ENCODE measurements around the gene GPR108.
A peak's percentile ranks its signal among the peaks of the same experiment; 100 is the strongest.
"Not testable (repeated sequence)": the region's sequence is repeated elsewhere in the genome, so short reads cannot be mapped to it uniquely, and the experiment has no call there.

The GPR108 gene

DNA sequence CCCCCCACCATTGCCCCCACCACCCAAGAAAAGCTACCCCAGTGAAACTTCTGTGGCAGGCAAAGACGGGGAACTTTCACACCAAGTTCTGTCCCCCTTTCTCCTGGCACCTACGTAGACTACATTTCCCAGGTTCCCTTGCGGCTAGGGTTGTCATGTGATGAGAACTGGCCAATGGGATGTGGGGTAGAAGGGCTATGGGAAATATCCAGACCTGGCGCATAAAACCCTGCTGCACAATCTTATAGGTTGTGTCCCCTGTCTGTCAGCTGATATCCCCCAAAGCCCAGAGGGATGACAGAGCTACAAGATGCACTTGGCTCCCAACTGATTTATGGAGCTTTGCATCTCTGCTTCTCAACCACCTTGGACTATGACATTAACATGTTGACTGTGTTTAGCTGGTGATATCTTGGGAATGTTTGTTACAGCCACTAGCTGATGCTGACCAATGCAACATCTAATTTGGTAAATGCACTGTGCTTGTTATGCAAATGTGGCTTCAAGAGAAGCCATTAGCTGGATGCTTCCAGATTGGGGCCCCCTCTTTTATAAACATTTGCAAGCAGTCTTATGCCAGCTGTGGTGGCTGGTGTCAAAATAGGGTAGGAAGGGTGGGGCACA, 23.8 kb upstream of the GPR108 start:
- DNase-seq (ENCODE audit: low spot score): peak; percentile 45

DNA sequence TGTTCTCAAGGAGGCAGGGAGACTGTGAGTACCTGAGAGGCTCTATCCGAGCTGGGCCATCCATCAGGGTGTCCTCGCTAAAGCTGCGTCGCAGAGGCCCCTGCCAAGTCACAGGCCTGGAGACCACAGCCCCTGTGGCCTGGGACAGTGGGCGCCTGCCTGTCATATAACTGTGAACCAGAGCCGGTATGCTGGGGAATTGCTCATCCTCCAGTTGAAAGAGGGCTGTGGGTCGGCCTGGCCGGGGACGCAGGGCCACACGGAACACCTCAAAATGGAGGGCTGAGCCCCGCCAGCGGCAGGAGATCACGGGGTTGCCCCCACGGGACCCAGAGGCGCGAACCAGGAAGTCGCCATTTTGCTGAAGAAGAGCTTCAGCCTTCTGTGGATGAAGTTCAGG, 23.2 kb upstream of the GPR108 start:
- DNase-seq (ENCODE audit: low spot score): no peak

DNA sequence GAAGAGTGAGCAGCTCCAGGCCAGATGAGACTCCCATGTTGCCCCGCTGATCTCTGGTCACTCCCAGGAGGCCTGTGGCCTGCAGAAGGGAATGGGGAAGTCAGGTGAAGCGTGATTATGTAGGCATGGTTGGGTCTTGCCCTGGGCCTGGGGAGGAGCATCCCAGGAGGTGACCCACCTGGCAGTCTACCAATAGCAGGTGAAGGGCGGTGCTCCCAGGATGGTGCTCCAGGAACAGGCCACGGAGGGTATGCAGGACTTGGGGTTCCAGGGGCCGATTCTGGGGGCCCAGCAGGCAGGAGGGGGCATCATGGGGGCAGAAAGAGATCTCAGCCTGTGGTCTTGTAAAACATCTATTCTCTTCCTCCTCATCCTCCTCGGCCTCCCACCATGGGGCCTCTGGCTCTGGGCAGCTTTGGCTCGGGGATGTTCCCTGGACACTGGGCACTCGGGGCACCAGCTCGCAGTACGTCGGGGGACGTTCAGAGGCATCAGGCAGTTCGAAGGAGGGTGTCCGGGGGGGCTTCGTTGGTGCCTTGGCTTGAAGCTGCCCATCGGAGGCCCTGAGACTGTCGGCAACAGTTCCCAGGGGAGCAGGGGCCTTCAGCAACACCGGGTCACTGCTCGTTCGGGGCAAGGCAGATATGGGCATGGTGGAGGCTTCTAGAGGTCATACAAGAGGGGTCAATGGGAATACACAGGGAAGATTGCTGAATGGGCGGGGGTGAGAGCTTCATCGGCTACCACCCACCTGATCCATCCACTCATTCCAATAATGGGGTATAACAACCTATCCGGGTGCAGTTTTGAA, 17.5 kb upstream of the GPR108 start:
- no peak for DNase-seq (ENCODE audit: low spot score)

DNA sequence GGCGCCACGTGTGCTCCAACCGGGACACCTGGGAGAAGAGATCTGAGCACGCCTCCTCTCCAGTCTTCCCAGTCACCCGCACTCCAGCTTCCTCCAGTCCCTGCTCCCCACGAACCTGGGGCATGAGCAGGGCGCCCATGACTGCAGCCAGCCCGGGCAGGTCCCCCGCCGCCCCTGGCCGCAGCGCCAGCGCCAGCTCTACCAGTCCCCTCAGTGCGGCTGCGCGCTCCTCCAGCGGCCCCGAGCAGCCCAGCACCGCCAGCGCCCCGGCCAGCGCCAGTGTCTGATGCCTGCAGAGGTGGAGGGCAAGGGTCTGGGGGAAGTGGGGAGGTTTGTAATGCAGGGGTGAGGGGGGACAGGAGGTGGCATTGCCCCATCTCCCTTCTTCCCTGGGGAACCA, 16.8 kb upstream of the GPR108 start:
- DNase-seq (ENCODE audit: low spot score): no peak

DNA sequence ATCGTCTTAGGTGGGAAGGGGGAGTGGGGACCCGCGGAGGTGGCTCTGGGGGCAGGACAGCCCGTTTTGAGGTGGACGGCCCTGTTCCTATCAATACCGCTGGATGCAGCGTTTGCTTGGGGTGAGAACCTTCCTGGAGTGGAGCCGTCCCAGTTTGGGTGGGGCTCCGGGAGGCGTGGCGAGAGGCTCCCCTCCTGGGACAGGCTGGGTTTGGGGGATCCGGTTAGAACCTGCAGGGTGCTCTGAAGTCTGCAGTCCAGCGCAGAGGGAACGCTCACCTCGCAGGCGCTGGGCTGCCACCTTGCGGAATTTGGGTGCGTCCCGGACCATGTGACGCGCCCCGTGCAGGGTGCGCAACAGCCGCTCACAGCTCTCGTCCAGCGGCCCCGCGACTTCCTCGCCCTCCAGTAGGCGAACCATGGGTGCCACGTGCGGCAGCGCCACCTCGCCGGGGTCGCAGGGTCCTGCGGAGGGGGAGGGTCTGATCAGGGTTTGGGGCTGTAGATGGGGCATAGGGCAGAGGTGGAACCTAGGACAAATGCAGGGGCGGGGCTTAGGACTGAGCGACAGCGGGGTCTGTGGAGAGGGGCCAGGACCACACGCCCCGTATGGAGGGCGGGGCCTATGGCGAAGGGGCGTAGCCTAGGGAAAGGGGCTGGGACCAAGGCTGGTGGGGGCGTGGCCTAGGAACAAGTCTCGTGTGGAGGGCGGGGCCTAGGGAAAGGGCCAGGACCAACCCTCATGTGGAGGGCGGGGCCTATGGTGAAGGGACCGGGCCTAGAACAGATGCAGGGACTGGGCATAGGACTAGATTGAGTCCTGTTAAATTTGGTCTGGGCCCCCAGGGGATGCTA, 16.0 kb upstream of the GPR108 start:
- peak; percentile 47 for DNase-seq (ENCODE audit: low spot score)

DNA sequence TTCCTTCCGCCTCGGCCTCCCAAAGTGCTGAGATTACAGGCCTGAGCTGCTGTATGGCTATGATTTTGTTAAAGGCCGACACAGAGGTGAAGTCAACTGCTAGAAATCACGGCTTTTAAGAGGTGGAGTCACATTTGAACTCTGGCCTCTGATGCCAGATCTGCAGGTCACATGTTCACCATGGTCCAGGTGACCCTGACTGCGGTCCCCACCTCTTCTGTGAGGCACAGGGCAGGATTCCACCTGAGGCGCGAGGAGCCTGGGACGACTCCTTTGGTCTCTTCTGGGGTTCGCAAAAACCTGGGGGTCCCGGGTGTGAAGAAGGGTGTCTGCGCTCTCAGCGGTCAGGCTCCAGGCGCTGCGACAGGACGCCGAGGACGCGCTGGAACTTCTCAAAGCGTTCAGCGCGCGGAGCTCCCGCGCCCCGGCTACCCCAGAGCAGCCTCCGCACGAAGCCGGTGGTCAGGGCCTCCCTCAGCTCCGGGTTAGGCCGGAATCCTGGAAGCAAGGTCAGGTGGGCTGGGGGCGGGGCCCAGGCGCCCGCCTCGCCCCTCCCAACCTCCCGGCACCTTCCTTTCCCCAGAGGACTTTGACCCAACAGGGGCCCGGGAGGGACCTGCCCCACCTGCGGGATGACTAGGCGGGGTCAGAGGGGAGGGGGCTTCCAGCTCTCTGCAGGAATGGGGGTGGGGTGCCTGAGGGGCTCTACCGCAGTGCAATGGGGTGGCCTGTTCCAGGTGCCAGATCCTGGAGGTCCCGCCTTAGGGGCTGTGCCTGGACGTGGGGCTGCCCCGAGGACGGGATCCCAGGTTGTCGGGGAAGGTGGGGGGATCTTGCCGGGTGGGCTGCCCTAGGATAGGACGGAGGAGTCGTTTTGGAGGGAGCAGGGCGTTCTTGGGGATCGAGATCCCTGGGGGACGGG, 15.1 kb upstream of the GPR108 start:
- no peak for DNase-seq (ENCODE audit: low spot score)

DNA sequence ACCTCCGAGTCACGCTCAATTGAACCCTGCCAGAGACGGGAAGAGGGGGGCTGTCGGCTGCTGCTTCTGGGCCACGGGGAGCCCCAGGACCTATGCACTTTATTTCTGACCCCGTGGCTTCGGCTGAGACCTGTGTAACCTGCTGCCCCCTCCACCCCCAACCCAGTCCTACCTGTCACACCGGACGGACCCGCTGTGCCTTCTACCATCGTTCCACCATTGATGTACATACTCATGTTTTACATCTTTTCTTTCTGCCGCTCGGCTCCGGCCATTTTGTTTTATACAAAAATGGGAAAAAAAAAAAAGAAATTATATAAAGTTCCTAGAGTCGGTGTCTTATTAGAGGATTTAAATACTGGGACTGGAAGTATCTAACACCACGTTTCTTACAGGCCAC, 13.8 kb upstream of the GPR108 start:
- DNase-seq (ENCODE audit: low spot score): no peak

DNA sequence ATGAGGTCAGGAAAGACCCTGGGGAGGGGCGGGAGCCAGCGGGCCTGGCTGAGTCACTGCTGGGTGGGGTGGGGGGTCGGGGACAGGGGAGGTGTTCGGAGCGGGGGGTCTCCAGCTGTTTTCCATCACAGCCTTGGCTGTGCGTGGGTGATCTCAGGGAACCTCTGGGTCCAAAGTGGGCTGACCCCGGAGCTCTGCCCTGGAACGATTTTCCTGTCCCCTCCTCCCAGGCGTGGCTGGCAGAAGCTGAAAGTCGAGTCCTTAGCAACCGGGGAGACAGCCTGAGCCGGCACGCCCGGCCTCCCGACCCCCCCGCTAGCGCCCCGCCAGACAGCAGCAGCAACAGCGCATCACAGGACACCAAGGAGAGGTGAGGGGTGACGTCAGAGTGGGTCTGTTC, 12.7 kb upstream of the GPR108 start:
- no peak for DNase-seq (ENCODE audit: low spot score)

DNA sequence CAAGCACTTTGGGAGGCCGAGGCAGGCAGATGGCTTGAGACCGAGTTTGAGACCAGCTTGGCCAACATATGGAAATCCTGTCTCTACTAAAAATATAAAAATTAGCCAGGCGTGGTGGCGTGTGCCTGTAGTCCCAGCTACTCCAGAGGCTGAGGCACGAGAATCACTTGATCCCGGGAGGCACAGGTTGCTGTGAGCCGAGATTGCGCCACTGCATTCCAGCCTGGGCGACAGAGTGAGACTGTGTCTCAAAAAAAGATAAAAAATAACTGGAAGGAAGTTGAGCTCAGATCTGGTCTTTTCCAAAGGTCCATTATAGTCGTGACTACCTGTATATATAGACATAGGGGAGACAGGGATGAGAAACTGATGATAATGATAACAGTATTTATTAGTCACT, 11.2 kb upstream of the GPR108 start:
- not testable (repeated sequence) for DNase-seq (ENCODE audit: low spot score)

DNA sequence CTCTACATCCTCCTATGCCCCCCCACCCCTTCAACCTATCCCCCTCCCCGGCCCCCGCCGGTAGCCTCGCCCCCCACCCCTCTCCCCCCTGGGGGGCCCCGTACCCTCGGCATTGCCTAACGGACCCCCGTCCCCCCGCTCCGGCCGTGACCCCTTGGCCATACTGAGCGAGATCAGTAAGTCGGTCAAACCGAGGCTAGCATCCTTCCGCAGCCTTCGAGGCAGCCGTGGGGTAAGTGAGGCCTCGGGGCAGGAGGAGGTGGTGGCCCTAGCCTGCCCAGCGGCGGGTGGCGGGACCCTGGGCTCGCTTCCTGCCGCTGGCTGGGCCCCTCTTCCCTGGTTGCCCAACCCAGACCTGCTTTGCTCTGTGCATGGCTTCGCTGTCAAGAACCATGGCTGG, 8.6 kb upstream of the GPR108 start:
- DNase-seq (ENCODE audit: low spot score): no peak

DNA sequence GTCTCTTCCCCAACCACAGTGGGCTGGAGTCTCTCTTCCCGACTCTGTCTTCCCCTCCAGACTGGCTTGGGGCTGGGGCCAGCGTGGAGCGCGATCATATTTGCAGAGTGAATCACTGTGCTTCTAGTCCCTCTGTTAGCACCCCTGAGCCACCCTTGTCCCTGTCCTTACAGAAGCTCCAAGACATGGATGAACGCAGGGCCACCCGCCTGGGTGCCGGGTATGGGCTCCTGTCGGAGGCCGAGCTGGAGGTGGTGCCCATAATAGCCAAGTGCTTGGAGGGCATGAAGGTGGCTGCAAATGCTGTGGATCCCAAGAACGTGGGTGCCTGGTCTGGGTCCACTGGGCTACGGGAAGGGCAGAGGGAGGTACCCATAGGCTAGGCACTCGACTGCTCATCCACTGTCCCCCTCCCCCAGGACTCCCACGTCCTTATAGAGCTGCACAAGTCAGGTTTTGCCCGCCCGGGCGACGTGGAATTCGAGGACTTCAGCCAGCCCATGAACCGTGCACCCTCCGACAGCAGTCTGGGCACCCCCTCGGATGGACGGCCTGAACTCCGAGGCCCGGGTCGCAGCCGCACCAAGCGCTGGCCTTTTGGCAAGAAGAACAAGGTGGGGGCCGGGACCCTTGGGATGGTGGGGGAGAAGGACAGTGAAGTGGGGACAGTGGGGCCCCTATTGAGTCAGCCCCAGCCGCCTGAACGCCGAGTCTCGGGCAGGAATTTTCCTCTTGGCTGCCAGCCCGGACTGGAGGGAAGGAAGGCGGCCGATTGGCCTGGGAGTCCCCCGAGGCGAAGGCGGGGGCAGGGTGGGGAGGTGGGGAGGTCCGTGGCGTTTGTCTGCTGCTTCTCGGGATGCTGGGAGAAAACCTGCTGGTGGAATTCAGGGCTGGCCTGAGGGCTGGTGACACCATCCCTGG, 7.3 kb upstream of the GPR108 start:
- no peak for DNase-seq (ENCODE audit: low spot score)

DNA sequence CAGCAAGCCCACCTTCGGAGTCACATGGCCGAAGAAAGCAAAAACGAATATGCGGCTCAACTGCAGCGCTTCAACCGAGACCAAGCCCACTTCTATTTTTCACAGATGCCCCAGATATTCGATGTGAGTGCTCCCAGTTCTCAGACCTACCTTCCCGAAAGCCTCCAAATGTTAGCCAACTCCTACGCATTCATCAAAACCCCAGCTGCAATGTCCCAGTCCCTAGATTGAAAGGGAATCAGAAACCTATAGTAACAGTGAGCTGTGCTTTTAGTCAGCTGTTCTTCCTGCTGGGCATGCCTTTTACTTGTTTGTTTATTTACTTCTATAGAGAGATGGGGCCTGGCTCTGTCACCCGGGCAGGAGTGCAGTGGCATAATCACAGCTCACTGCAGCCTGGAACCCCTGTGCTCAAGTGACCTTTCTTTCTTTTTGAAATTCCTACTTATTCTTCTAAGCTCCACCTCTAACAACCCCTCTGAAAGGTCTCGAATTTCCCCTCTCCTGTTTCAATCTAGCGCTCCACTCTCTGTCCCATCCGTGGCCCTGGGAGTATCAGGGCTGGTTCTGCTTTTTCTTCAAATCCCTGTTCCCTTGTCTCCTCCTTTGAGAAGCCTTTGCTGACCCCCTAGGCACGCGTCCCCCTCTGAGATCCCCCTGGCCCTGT, 6.5 kb upstream of the GPR108 start:
- DNase-seq (ENCODE audit: low spot score): no peak

DNA sequence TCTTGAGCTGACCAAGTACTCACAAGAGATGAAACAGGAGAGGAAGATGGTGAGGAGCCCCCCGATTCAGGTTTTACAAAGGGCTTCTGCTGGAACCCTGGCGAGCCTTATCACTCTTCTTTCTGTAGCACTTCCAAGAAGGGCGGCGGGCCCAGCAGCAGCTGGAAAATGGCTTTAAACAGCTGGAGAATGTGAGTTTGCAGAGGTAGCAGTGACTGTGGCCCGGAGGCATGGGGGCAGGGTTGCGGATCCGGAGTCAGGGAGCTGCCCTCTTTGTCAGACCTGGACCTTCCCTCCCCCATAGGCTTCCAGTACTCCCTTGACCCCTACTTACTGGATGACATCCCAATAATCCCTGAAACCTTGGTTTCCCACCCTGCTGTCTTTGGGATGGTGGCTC, 5.7 kb upstream of the GPR108 start:
- no peak for DNase-seq (ENCODE audit: low spot score)

DNA sequence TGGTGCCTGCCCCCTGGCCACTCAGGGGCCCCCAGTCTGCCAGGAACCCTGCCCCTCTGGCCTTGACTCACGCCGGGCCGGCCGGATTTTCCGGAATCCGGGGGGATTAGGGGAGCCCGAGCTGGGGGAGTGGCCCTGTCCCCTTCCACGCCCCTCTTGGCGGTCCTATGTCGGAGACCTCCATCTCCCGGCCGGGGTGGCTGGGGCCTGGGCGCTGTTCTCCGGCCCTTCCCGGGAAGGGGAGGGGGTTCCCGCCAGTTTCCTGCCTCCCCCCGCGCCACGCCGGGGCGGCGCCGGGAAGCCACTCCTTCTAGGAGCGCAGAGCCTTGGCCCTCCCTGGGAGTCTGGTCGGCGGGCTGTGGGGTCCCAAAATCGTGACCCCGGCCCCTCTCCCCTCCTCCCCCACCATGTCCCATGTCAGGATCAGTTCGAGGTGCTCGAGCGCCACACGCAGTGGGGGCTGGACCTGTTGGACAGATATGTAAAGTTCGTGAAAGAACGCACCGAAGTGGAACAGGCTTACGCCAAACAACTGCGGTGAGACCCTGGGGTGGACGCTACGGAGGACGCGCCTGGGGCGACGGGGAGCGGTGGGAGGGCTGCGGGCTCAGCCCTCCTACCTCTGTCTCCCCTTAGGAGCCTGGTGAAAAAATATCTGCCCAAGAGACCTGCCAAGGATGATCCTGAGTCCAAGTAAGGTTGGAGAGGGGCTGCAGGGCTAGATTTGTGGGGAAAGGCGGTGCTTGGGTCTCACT, 3.4 kb upstream of the GPR108 start:
- peak; percentile 29 for DNase-seq (ENCODE audit: low spot score)

DNA sequence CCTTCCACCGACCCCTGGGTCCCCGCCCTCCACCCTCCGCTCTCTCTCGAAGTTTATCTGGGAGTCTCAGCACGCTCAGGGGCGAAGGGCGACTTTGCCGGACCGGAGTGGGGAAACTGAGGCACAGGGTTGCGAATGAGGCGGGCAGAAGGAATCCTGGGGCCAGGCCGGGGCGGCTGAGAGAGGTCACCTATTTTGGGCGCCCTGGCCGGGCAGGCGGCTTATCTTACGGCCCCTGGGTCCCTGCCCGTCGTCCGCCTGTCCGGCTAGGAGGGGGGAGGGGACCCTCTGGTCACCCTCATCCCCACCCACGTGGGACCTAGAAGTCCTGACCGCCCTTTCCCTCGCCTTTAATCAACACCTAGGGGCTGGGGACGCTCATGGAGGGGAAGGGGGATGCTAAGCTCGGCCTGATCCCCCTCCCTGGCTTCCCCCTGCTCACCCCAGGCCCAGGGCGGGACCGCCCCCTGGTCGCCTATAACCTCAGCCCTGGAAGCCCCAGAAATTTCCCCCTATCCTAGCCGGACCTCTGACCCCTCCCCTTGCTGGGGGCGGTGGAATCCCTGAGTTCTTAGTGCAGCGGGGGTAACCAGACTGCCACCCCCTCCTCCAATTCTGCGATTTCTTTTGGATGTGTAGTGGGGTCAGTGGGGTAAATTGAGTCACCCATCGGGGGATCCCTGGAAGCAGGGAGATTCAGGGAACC, 2.7 kb upstream of the GPR108 start:
- DNase-seq (ENCODE audit: low spot score): peak; percentile 29

DNA sequence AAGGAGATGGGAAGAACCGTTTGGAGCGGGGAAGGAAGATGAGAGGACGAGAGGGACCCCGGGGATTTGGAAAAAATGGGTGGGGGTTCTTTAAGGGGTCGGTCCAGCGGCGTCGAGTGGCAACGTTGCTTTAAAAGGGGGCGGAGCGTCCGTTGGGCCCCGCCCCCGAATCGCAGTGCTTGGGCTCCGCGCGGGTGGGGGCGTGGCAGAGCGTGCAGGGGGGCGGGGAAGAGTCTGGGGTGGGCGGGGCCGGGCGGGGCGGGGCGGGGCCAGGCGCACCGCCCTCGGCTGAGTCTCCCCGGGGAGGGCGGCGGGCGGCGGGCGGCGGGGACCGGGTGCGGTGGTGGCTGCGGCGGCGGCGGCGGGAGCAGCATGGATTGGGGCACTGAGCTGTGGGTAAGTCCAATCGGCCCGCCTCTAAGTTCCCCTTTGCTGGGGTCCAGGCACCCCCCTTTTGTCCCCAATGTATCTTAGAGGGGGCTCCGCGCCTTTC, 2.1 kb upstream of the GPR108 start, which contains the start of gene TRIP10:
TSS of gene TRIP10 (plus strand) at position 291 of the 493 bp plus-strand sequence. CDS start at position 373, 82 bp downstream.
- peak; percentile 70 for DNase-seq (ENCODE audit: low spot score)

DNA sequence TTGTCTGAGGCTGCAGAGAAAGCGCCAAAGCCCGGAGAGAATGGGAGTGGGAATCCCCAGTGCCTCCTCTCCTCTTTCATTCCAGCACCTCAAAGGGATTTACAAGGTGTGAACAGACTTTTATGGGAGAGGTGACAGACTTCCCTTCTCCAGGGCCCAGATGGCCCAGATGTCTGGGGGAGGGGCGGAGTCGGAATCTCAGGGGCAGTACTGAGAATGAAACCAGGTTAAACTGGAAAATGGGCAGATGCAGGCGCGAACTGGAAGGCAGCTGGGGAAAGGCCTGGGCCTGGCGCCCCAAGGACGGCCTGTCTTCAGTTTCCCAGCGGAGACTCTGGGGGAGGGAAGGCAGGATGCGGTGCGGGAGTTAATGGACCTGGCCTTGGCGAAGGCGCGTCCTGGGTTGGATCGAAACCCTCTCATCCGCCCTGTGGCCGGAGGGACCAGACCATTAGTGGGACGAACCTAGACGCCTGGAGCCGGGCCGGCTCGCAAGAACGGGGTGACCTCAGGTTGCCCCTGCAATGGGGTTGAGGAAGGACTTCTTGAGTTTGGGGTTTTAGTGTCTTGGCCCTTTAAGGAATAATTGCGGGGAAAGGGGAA, 1.5 kb upstream of the GPR108 start:
- no peak for DNase-seq (ENCODE audit: low spot score)

All from SK-N-DZ (cell line).